Measurements from ENCODE around the gene SNX27. TPM values are rescaled to one million over a fixed set of nuclear protein-coding genes. Genes with fewer than 3 reads are reported as not detected.

The SNX27 gene
- total RNA-seq, 1 experiment from 2014 or later = 42.2 TPM

DNA sequence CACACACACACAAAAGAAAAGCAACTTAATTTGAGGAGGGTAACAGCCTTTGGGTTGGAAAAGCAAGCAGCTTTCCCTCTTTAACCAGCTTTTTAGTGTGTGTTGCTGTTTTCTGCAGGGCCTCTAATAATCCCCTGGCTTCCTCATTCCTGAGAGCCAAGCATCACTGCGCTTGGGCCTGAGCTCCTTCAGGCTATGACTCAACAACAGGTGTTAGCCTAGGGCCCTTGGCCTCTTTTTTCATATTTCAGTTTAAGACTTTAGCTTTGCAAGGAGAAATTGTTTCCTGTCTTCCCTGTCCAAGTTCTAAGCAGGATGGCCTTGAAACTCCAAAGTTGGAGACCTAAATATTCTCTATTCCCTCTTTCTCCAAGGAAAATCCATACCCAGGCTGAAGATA is 26.2 kb upstream of the SNX27 start (continued):
- TF ChIP-seq ZFX (IDR thresholded peaks at IDR 0.05) = no peak
- TF ChIP-seq, protein P1, sequence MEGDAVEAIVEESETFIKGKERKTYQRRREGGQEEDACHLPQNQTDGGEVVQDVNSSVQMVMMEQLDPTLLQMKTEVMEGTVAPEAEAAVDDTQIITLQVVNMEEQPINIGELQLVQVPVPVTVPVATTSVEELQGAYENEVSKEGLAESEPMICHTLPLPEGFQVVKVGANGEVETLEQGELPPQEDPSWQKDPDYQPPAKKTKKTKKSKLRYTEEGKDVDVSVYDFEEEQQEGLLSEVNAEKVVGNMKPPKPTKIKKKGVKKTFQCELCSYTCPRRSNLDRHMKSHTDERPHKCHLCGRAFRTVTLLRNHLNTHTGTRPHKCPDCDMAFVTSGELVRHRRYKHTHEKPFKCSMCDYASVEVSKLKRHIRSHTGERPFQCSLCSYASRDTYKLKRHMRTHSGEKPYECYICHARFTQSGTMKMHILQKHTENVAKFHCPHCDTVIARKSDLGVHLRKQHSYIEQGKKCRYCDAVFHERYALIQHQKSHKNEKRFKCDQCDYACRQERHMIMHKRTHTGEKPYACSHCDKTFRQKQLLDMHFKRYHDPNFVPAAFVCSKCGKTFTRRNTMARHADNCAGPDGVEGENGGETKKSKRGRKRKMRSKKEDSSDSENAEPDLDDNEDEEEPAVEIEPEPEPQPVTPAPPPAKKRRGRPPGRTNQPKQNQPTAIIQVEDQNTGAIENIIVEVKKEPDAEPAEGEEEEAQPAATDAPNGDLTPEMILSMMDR (IDR thresholded peaks at IDR 0.05 in 2 of 3, conservative IDR thresholded peaks at IDR 0.05 in 1 of 3; ENCODE audit: borderline replicate concordance in 1 of 3, insufficient read depth in 1 of 3, low read depth in 2 of 3, low read length in 2 of 3) = no peak

GRCh38 chr1:151590961-151591360 is 20.9 kb upstream of the SNX27 start:
- no TSS peak for BruUV-seq (replicated peaks)
- POLR2A ChIA-PET = no interaction called here

More at GRCh38 chr1:151590961-151591360, 20.9 kb upstream of the SNX27 start:
- Histone ChIP-seq H3K4me3 (replicated peaks in 1 of 2; ENCODE audit: low read depth in 1 of 2, low read length in 2 of 2) (no peak overlapping the region), H3K4me2 (ENCODE audit: low read length) (no peak overlapping the region), H3K9me2 (ENCODE audit: insufficient read depth) (no peaks in the 10 kb centered on the region), H3K79me2 (ENCODE audit: insufficient read depth, low read length) (no peaks in the 10 kb centered on the region), H4K20me1 (ENCODE audit: insufficient read depth) (no peaks in the 10 kb centered on the region), H3K9me3 (ENCODE audit: control insufficient read depth in 1 of 2, insufficient read depth in 1 of 2, low read depth in 1 of 2, low read length in 2 of 2) (no peaks in the 10 kb centered on the region), H3K27ac (ENCODE audit: low read depth, low read length) (no peak overlapping the region), H3K4me1 (ENCODE audit: control insufficient read depth in 1 of 2, insufficient read depth in 2 of 2, low read length in 2 of 2) (peaks cover 4 to 13% of the 10 kb centered on the region in 2 experiments), H3K9ac (ENCODE audit: low read length) (no peak overlapping the region), H3K27me3 (ENCODE audit: insufficient read depth, low read length) (no peaks in the 10 kb centered on the region), H3K36me3 (ENCODE audit: control insufficient read depth in 1 of 2, insufficient read depth in 2 of 2, low read length in 2 of 2) (no peaks in the 10 kb centered on the region), H2AFZ (ENCODE audit: low read depth, low read length, poor library complexity, severe bottlenecking) (no peak overlapping the region)
- ChIA-PET CTCF (no interaction called here), RAD21 (ENCODE audit: low non-redundant PET in 1 of 2, low total read pairs in 2 of 2, uncharacterized antibody in 2 of 2, unreplicated experiment in 2 of 2) (no interaction called here)
- intact Hi-C loops (cut with micrococcal nuclease) = loop anchor here (5.0 kb wide), 2 partner anchors 134 to 149 kb away; partner anchors contain the start of gene POGZ
- ATAC-seq (no peak), DNase-seq (ENCODE audit: low read depth, low spot score) (no peak)
- no peak for TF ChIP-seq ATF3 (IDR thresholded peaks at IDR 0.05)
- no peak for TF ChIP-seq ZFX (IDR thresholded peaks at IDR 0.05)
- no peak for TF ChIP-seq EGR1 (IDR thresholded peaks at IDR 0.05; ENCODE audit: low read depth)
- no peak for TF ChIP-seq FOSL1 (IDR thresholded peaks at IDR 0.05; ENCODE audit: low read depth)

Data from HCT116 (cell line).